Esophagus squamous epithelium (tissue), 4 donors: ENCODE data around the gene AUTS2.

ENCODE experiments used
- CTCF ChIP-seq, 6 experiments: fragments of 450-650 bp in 4 of 6; fragments of 200-600 bp in 2 of 6; sonication (generic) in 2 of 6; IDR thresholded peaks; one replicate each; pipeline ENCODE4 v1.5.1; 2016 to 2019; ENCODE audit warnings: antibody characterized with exemption in 6 of 6, mild to moderate bottlenecking in 4 of 6, moderate library complexity in 4 of 6
- POLR2A ChIP-seq, 4 donors: fragments of 450-650 bp; IDR thresholded peaks; one replicate each; pipeline ENCODE4 v1.6.1; 2017; ENCODE audit warnings: antibody characterized with exemption in 4 of 4, mild to moderate bottlenecking in 4 of 4, moderate library complexity in 3 of 4

- TF ChIP-seq CTCF (IDR thresholded peaks at IDR 0.05), result no peak
- TF ChIP-seq POLR2A (IDR thresholded peaks at IDR 0.05), result no peak
Observed at GRCh38 chr7:70523249-70523988, 925.1 kb downstream of the AUTS2 start.
